K562 (cell line): ENCODE results near the gene METTL23. TPM values are rescaled to one million over a fixed set of nuclear protein-coding genes. Genes with fewer than 3 reads are reported as not detected.

Experiments used
- ATAC-seq: fragments of 200-7000 bp; cut with Tn5 transposase; 3 replicates; pipeline ENCODE4 v1.9.1; 2020; ENCODE audit warnings: moderate library complexity
- BruUV-seq: library from RNA; stranded (reverse); fragments of 400-500 nt; replicated peaks from 2 replicates; lab custom pipeline; 2021; lab: Mats Ljungman, UMichigan
- CTCF ChIA-PET: fragments of 300-600 bp; formaldehyde crosslinking; extraction: SDS; loops from one replicate; lab custom pipeline; 2021; ENCODE audit warnings: low intra/inter-chr PET ratio; lab: Yijun Ruan, JAX
- POLR2A ChIA-PET: fragments of 300-600, 350-650 bp; sonication (Branson Sonifier 250); formaldehyde crosslinking; extraction: SDS; loops from one replicate; lab custom pipeline; 2021; ENCODE audit warnings: antibody characterized with exemption, inconsistent platforms; lab: Yijun Ruan, JAX
- DNase-seq, 4 experiments: peaks; one replicate each; pipeline versions ENCODE4 v3.0.0 to v3.0.0-alpha.2; 2011 to 2018; ENCODE audit warnings: low spot score in 3 of 4, mixed read lengths in 3 of 4; ENCODE audit errors: extremely low read depth in 1 of 4
- FAIRE-seq: peaks from 2 replicates; lab custom pipeline; 2011; peaks lifted over from hg19 to GRCh38; lab: Jason Lieb, UNC
- H2AFZ ChIP-seq: 2 replicates; pipeline ENCODE4 v1.6.0; 2011; ENCODE audit warnings: low read depth, low read length, control low read depth, inconsistent platforms
- H3K27ac ChIP-seq: fragments of 200-600 bp; 3 replicates; pipeline ENCODE4 v1.8.0; 2011; ENCODE audit warnings: low read depth, mild to moderate bottlenecking, control low read depth, inconsistent platforms, low read length, moderate library complexity, mixed read lengths; ENCODE audit errors: extremely low read depth
- H3K27me3 ChIP-seq, 2 experiments: fragments of 300-600 bp in 1 of 2; 2 replicates in 1 of 2; 3 replicates in 1 of 2; pipeline versions ENCODE4 v1.6.0 to v1.8.0; 2011; ENCODE audit warnings: inconsistent platforms in 2 of 2, low read length in 2 of 2, mild to moderate bottlenecking in 1 of 2, mixed read lengths in 1 of 2, moderate library complexity in 1 of 2; ENCODE audit not compliant: control insufficient read depth in 2 of 2, insufficient read depth in 2 of 2
- H3K36me3 ChIP-seq: fragments of 300-600 bp; 3 replicates; pipeline ENCODE4 v1.8.0; 2011; ENCODE audit warnings: mild to moderate bottlenecking, low read length, inconsistent platforms; ENCODE audit not compliant: control insufficient read depth, insufficient read depth
- H3K4me1 ChIP-seq, 2 experiments: fragments of 200-600 bp in 1 of 2; replicated peaks in 1 of 2; 2 replicates in 1 of 2; 3 replicates in 1 of 2; pipeline versions ENCODE4 v1.5.1 to v1.8.0; 2011; ENCODE audit warnings: inconsistent platforms in 2 of 2, low read length in 2 of 2, mild to moderate bottlenecking in 1 of 2, mixed read lengths in 1 of 2, moderate library complexity in 1 of 2; ENCODE audit not compliant: control insufficient read depth in 2 of 2, insufficient read depth in 2 of 2
- H3K4me2 ChIP-seq: 2 replicates; pipeline ENCODE4 v1.6.1; 2011; ENCODE audit warnings: low read length, control low read depth, inconsistent platforms, mixed read lengths; ENCODE audit not compliant: insufficient read depth
- H3K4me3 ChIP-seq: fragments of 200-600 bp; sonication (generic), shearing (Covaris generic); 2 replicates; pipeline ENCODE4 v1.5.1; 2016; ENCODE audit warnings: control low read depth, inconsistent platforms
- H3K79me2 ChIP-seq: fragments of 200-600 bp; 3 replicates; pipeline ENCODE4 v1.8.0; 2011; ENCODE audit warnings: low read length, inconsistent platforms; ENCODE audit not compliant: control insufficient read depth, insufficient read depth
- H3K9ac ChIP-seq, 2 experiments: 2 replicates each; pipeline versions ENCODE4 v1.6.0 to v1.6.1; 2011; ENCODE audit warnings: low read depth in 2 of 2, low read length in 2 of 2, control low read depth in 1 of 2, inconsistent platforms in 1 of 2, mild to moderate bottlenecking in 1 of 2, mixed read lengths in 1 of 2; ENCODE audit not compliant: insufficient read depth in 1 of 2
- H3K9me1 ChIP-seq: one replicate; pipeline ENCODE4 v1.6.0; 2011; ENCODE audit warnings: inconsistent platforms, mild to moderate bottlenecking, low read length, moderate library complexity; ENCODE audit not compliant: control insufficient read depth, insufficient read depth
- H3K9me3 ChIP-seq: replicated peaks from 2 replicates; pipeline ENCODE4 v1.5.1; 2011; ENCODE audit warnings: low read depth, low read length, inconsistent platforms; ENCODE audit not compliant: control insufficient read depth, insufficient read depth
- H4K20me1 ChIP-seq: replicated peaks from 2 replicates; pipeline ENCODE4 v1.6.1; 2011; ENCODE audit warnings: low read length, inconsistent platforms, mixed read lengths; ENCODE audit not compliant: control insufficient read depth, insufficient read depth
- C11orf30 ChIP-seq: fragments of 450-650 bp; IDR thresholded peaks from 2 replicates; pipeline ENCODE4 v1.6.1; 2016; ENCODE audit warnings: low read depth, mild to moderate bottlenecking
- HBP1 ChIP-seq: fragments of 450-650 bp; formaldehyde crosslinking; IDR thresholded peaks from 2 replicates; pipeline ENCODE4 v1.4.0; 2022; ENCODE audit warnings: missing genetic modification characterization
- SRSF1 ChIP-seq: fragments of 200-400 bp; formaldehyde crosslinking; IDR thresholded peaks from 2 replicates; pipeline ENCODE4 v1.6.1; 2017; ENCODE audit warnings: mild to moderate bottlenecking, low read depth, low read length, moderate library complexity
- ZNF263 ChIP-seq: sonication (generic); formaldehyde crosslinking; IDR thresholded peaks from 2 replicates; pipeline ENCODE4 v1.8.0; 2022; ENCODE audit warnings: mild to moderate bottlenecking, missing genetic modification reagents, borderline replicate concordance
- ZNF316 ChIP-seq: fragments of 450-650 bp; IDR thresholded peaks from 2 replicates; pipeline ENCODE4 v1.6.1; 2016
- WGBS: fragments of 100-300 bp; shearing (Covaris generic); methylation state at CpG from one replicate; pipeline ENCODE4 v1.1.6; 2016; ENCODE audit warnings: low coverage, mixed read lengths; ENCODE audit not compliant: insufficient coverage; ENCODE audit errors: missing lambda C conversion rate; 5-methylcytosine and 5-hydroxymethylcytosine counted together
- in situ Hi-C: fragments of 300-500 bp; cut with MboI; formaldehyde crosslinking; loops from 4 replicates; pipeline ENCODE4 v1.15.0; 2018; ENCODE audit warnings: inconsistent platforms, mixed read lengths
- intact Hi-C: fragments of 100-400 bp; cut with micrococcal nuclease; formaldehyde crosslinking; loops from 2 replicates; pipeline ENCODE4 v1.14.2; 2022
- polyA plus RNA-seq, 8 experiments: library from polyadenylated mRNA; depleted of rRNA in 4 of 8; stranded (reverse) in 5 of 8; unstranded in 3 of 8; fragments of >200 nt; fragmentation: Nextera tagmentation in 2 of 8; fragmentation: Illumina TruSeq in 1 of 8; extraction: Ambion mirVana in 2 of 8; extraction: Trizol in 1 of 8; gene quantifications; 2 replicates each; pipeline versions ENCODE4 v1.2.1 to v1.2.3, GENCODE V29; 2011 to 2014; ENCODE audit warnings: inconsistent platforms in 1 of 8, missing spikeins in 1 of 8
- total RNA-seq, 7 experiments: library from RNA; depleted of rRNA in 6 of 7; stranded (reverse); fragments of >200 nt in 6 of 7; fragmentation: Illumina TruSeq in 2 of 7; extraction: Trizol in 2 of 7; gene quantifications; 2 replicates each; pipeline versions ENCODE4 v1.2.1 to v1.2.3, GENCODE V29; 2011 to 2021; ENCODE audit warnings: low replicate concordance in 1 of 7

METTL23 gene
- total and polyA plus RNA-seq, 9 of the 15 experiments (the other 6 are each of a cell fraction or from before 2014, with no cell fraction given): 29.4 to 67.3 (median 41.6) TPM

- ATAC-seq: no peak
- in situ Hi-C loops: no loop called here
- Histone ChIP-seq H3K9ac (no peak overlapping the region), H3K36me3 (peaks cover 44% of the 10 kb centered on the region), H3K4me2 (no peak overlapping the region), H3K4me3 (no peak overlapping the region), H4K20me1 (no peaks in the 10 kb centered on the region), H2AFZ (no peak overlapping the region), H3K27me3 (no peaks in the 10 kb centered on the region), H3K9me3 (no peaks in the 10 kb centered on the region), H3K4me1 (no peaks in the 10 kb centered on the region; a peak in 2 of 5 replicates), H3K79me2 (no peaks in the 10 kb centered on the region), H3K9me1 (no peaks in the 10 kb centered on the region), H3K27ac (no peak overlapping the region)
- BruUV-seq: no TSS peak
- TF ChIP-seq HBP1 (0 out of 2 replicates have a peak, but pooled peaks have one; percentile 11), SRSF1 (no peak)
- CTCF ChIA-PET: no interaction called here
- no peak for DNase-seq
- FAIRE-seq: no peak
- 90% methylated on average over 1 of the region's 1 CpG for WGBS
- intact Hi-C loops: no loop called here
- POLR2A ChIA-PET: interaction anchor here (1.0 to 2.7 kb wide), 3 partner anchors 8 to 17 kb away, joined by 3 to 31 read pairs (median 5); partner anchors contain the start of genes MFSD11 and SRSF2
Measured at GRCh38 chr17:76748657-76749056, 22.0 kb downstream of the METTL23 start.

GRCh38 chr17:76751416-76751993, 24.9 kb downstream of the METTL23 start:
- DNase-seq (no peak), FAIRE-seq (no peak), ATAC-seq (no peak)
- TF ChIP-seq ZNF263: no peak
- peak; percentile 26; the same call in 1 of the 2 replicates for TF ChIP-seq C11orf30
- TF ChIP-seq ZNF316: peak; percentile 73
- intact Hi-C loops: no loop called here
- no peak overlapping the region for H2AFZ ChIP-seq
- in situ Hi-C loops: no loop called here
- CTCF ChIA-PET: no interaction called here
- H3K36me3 ChIP-seq: peaks cover 27% of the 10 kb centered on the region
- no peaks in the 10 kb centered on the region; a peak in 2 of 5 replicates for H3K4me1 ChIP-seq
- H3K27me3 ChIP-seq: no peaks in the 10 kb centered on the region
- H3K9me1 ChIP-seq: no peaks in the 10 kb centered on the region
- H3K27ac ChIP-seq: no peak overlapping the region
- POLR2A ChIA-PET: no interaction called here
- H3K4me3 ChIP-seq: no peak overlapping the region
- H4K20me1 ChIP-seq: no peaks in the 10 kb centered on the region
- WGBS: 83% methylated on average over 3 of the region's 3 CpGs
- H3K9me3 ChIP-seq: no peaks in the 10 kb centered on the region
- BruUV-seq: no TSS peak
- no peaks in the 10 kb centered on the region for H3K79me2 ChIP-seq
- no peak overlapping the region for H3K9ac ChIP-seq
- no peak overlapping the region for H3K4me2 ChIP-seq
